ENCODE results near the gene CNTN4. TPM values are rescaled to one million over a fixed set of nuclear protein-coding genes. Genes with fewer than 3 reads are reported as not detected.

The CNTN4 gene
- total and polyA plus RNA-seq, 10 donors, result 0.20 to 4.3 (median 1.5) TPM

- H3K4me3 ChIP-seq, result no peak overlapping the region
- H3K36me3 ChIP-seq, result no peaks in the 10 kb centered on the region
- 69 to 87% (median 81%) methylated on average over 4 of the region's 4 CpGs for WGBS, 5 donors
- TF ChIP-seq POLR2A (IDR thresholded peaks at IDR 0.05) (no peak), POLR2AphosphoS5 (IDR thresholded peaks at IDR 0.05) (no peak), CTCF (IDR thresholded peaks at IDR 0.05 in 8 of 11, conservative IDR thresholded peaks at IDR 0.05 in 3 of 11) (no peak)
- no peaks in the 10 kb centered on the region for H3K4me1 ChIP-seq
- peaks cover 0 to 26% (median 14%) of the 10 kb centered on the region in 8 donors for H3K9me3 ChIP-seq
- no peak overlapping the region for H3K27ac ChIP-seq
- no peak for DNase-seq
- no peaks in the 10 kb centered on the region for H3K27me3 ChIP-seq (replicated peaks in 1 of 7)
- intact Hi-C loops (cut with DNase I; ENCODE audit: low total_unique reads), result no loop called here
Observed at GRCh38 chr3:2547049-2547448, 448.4 kb downstream of the CNTN4 start.

- WGBS, 5 donors, result 42 to 65% (median 48%) methylated on average over 3 of the region's 3 CpGs
- no peaks in the 10 kb centered on the region for H3K4me1 ChIP-seq
- H3K9me3 ChIP-seq, result peaks cover 0 to 6% (median 3%) of the 10 kb centered on the region in 8 donors
- intact Hi-C loops (cut with DNase I; ENCODE audit: low total_unique reads), result no loop called here
- TF ChIP-seq CTCF (IDR thresholded peaks at IDR 0.05 in 8 of 11, conservative IDR thresholded peaks at IDR 0.05 in 3 of 11) (no peak), POLR2A (IDR thresholded peaks at IDR 0.05) (no peak), POLR2AphosphoS5 (IDR thresholded peaks at IDR 0.05) (no peak)
- no peaks in the 10 kb centered on the region for H3K27me3 ChIP-seq (replicated peaks in 1 of 7)
- no peaks in the 10 kb centered on the region for H3K36me3 ChIP-seq
- H3K4me3 ChIP-seq, result no peak overlapping the region
- no peak overlapping the region for H3K27ac ChIP-seq
- no peak for DNase-seq
Observed at GRCh38 chr3:2554656-2555055, 456.0 kb downstream of the CNTN4 start.

GRCh38 chr3:2558796-2559195, 460.1 kb downstream of the CNTN4 start:
- Histone ChIP-seq H3K9me3 (no peaks in the 10 kb centered on the region), H3K4me3 (no peak overlapping the region), H3K27me3 (replicated peaks in 1 of 7) (no peaks in the 10 kb centered on the region), H3K27ac (no peak overlapping the region), H3K4me1 (no peaks in the 10 kb centered on the region), H3K36me3 (no peaks in the 10 kb centered on the region)
- intact Hi-C loops (cut with DNase I; ENCODE audit: low total_unique reads), result no loop called here
- WGBS, 5 donors, result 61 to 76% (median 66%) methylated on average over 1 of the region's 1 CpG
- TF ChIP-seq CTCF (IDR thresholded peaks at IDR 0.05 in 8 of 11, conservative IDR thresholded peaks at IDR 0.05 in 3 of 11) (no peak), POLR2A (IDR thresholded peaks at IDR 0.05) (no peak), POLR2AphosphoS5 (IDR thresholded peaks at IDR 0.05) (no peak)
- no peak for DNase-seq

- Histone ChIP-seq H3K4me1 (no peaks in the 10 kb centered on the region), H3K9me3 (no peaks in the 10 kb centered on the region), H3K27me3 (replicated peaks in 1 of 7) (no peaks in the 10 kb centered on the region), H3K4me3 (no peak overlapping the region), H3K27ac (no peak overlapping the region), H3K36me3 (no peaks in the 10 kb centered on the region)
- 82 to 96% (median 92%) methylated on average over 3 of the region's 3 CpGs for WGBS, 5 donors
- TF ChIP-seq POLR2AphosphoS5 (IDR thresholded peaks at IDR 0.05), result no peak
- TF ChIP-seq POLR2A (IDR thresholded peaks at IDR 0.05), result no peak
- no peak for TF ChIP-seq CTCF (IDR thresholded peaks at IDR 0.05 in 8 of 11, conservative IDR thresholded peaks at IDR 0.05 in 3 of 11)
- intact Hi-C loops (cut with DNase I; ENCODE audit: low total_unique reads), result no loop called here
- DNase-seq, result no peak
Observed at GRCh38 chr3:2567451-2567850, 468.8 kb downstream of the CNTN4 start.

Measured in spleen (tissue), 11 donors.